Central memory CD4-positive, alpha-beta T cell (primary cell): ENCODE data around the gene MAGI1.
"Not testable (repeated sequence)": the region's sequence is repeated elsewhere in the genome, so short reads cannot be mapped to it uniquely, and the experiment has no call there.

Experiments
- DNase-seq: peaks from one replicate; pipeline ENCODE4 v3.0.0; 2022

Gene MAGI1

DNA sequence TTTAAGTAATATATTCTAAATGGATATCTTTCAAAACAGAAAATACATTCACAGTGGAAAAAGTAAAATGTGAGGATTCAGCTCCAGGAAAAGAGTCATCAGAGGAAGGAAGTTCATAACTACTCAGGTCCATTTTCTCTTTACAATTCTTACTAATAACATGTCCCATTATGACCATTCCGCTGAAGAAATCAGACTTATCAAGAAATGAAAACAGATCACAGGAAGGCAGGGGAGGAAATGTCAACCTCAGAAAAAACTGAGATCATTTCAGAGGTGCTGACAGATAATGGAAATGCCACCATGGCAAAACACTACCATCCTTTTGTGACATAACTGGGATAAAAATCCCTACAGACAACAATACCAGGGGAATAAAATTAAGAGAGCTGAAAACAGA is 139.5 kb downstream of the MAGI1 start:
- no peak for DNase-seq

DNA sequence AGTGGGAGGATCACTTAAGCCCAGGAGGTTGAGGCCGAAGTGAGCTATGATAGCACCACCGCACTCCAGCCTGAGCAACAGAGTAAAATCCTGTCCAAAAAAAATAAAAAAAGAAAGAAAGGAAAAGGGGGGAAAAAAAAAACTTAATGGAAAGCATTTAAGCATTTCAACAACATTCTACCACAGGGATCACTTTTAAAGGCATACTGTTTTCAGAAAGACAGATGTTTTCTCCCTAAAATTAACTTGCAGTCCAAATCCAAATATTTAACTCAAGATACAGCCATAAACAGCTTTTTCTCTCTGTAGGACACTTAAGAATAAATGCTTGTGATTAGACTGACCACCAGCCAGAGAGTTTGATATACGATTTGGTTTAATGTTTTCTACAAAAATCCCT is 141.0 kb downstream of the MAGI1 start:
- no peak for DNase-seq

DNA sequence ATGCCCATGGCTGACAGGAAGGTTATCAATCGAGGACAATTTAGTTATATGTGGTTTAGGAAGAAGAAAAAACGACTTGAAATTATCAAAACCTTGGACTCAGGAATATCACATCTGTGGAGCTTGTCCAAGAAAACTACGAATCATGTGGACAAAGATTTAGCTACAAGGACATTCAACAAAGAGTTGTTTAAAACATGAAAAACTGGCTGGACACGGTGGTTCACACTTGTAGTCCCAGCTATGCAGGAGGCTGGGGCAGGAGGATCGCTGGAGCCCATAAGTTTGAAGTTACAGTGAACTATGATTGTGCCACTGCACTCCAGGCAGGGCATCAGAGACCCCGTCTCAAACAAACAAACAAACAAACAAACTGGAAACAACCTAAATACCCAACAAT is 142.4 kb downstream of the MAGI1 start:
- no peak for DNase-seq

DNA sequence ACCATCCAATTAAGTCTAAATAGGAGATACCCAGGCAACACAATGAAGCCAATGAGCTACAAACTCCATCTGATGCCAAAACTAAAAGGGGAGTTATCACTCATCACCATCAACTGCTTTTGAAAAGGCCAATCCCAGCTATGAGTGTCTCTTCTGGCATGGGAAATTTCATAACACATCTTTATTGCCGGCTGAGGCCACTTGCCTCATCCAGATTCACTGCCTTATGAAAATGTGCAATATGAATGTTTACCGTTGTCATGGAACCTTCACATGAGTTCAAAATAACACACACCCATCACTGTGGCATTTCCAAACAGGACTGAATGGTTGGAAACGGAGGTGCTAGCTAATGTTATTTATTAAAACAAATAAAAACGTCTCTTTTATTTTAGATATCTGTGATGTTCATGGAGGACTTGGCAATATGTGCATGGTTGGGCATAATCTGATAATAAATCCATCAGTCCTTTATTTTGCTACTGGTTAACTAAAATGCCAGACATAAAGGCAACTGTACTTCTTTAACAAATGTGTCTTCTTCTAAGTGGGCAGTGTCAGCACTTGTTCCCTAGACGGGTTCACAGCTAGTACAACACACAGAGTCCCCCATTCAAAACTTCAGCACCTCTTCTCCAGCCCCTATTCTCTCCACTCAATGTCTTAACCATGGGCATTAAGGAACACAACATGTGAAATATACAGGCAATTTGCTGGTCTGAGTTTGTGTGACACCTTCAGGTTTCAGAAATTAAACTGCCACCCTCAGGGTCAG is 143.9 kb downstream of the MAGI1 start:
- no peak for DNase-seq

DNA sequence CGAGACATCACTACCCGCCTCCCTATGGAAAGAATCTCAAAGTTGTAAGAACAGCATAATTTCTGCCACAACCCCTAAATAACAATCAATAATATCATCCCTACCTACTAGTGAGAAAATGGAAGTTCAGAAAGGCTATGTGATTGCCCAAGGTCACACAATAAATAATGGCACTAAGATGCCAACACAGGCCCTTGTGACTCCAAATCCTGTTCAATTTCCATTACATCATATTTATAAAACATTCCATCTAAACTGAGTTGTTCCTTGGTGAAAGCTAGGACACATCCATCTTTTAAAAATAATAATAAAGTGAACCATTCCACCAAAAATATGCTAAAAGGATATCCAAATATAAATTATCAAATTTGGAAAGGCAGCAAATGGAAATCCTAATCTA is 144.6 kb downstream of the MAGI1 start:
- DNase-seq, result no peak

DNA sequence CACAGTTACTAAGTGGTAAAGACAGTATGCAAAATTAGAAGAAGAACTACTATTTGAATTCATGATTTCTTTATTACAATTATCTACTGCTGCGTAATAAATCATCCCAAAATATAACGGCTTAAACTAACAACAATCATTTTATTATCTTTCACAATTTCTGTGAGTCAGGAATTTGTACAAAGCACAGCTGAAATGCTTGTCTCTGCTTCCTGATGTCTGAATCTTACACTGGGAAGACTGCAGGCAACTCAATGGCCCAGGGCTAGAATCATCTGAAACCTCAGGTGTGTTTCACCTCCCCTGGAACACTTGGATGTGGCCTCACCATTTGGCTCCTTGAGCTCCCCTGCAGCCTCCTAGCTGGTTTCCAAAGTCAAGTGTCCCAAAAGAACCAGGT is 145.1 kb downstream of the MAGI1 start:
- DNase-seq, result no peak

DNA sequence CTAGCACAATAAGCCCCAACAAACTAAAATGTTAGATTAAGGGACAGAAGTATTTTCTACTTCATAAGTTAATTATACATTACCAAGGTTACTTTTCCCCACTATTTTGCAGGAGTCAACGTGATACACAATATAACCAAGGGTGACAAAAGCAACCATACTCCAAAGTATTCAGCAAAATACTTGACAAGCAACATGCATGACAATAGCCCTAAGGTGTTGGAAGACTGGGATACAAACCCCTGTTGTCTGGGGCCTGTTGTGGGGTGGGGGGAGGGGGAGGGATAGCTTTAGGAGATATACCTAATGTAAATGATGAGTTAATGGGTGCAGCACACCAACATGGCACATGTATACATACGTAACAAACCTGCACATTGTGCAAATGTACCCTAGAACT is 147.2 kb downstream of the MAGI1 start:
- DNase-seq, result not testable (repeated sequence)

DNA sequence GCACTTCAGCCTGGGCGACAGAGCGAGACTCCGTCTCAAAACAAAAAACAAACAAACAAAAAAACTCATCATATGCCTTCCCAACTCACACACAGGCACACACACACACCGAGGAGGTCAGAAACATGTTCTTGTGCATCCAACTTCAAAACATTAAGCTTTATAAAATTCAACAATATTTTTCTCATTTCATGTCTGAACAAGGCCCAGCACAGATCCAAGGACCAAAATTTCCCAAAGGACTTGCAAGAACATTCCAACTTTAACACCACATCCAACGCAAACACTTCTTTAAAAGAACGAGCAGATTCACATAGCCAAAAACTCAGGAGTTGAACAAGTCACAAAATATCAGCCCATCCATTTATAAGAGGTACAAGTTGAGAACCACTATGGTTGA is 148.4 kb downstream of the MAGI1 start:
- DNase-seq, result no peak

DNA sequence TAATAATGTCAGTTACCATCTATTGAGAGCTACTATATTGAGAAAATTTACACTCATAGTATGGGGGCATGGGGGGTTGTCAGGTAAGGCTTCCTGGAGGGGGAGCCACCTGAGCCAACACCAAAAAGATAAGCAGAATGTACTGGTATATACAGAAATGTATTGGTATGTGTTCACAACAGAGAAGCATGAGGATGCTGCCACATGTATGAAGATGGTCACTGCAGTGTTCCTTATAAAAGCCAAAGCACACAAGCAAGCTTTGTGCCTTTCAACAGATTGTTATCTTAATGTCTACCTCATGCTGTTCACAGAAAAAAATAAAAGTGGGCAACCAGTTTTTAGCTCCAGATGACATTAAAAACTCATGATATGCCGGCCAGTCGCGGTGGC is 149.0 kb downstream of the MAGI1 start:
- DNase-seq, result no peak

DNA sequence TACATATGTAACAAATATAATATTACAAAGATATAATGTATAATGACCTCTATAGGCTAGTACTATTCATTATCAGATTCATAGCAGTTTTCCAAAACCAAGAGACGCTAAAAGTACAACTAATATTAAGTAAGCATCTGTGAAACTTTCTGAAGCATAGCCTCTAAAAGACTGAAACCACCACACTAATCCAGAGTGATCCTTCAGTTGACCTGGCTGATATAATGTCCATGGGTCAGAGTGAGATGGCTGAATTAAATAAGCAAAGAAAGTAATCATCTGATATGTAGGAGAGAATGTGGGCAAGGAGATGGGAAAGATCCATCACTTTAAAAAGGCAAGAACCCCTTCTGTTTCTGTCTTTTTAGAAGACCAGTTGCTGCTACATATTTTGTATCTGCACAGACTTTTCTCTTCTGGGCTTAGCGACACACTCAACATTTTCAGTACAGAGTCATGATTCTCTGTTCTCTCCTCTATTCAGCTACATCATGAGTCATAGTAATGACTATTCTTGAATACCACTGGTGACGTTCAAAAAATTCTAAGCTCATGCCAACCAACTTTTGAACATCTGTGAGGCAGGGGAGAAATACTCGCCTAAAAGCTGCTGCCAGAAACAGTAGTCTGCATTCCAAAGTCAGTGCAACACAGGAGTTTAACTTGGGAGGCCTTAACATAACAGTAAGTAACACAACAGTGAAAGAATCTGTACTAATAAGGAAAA is 149.6 kb downstream of the MAGI1 start:
- no peak for DNase-seq

DNA sequence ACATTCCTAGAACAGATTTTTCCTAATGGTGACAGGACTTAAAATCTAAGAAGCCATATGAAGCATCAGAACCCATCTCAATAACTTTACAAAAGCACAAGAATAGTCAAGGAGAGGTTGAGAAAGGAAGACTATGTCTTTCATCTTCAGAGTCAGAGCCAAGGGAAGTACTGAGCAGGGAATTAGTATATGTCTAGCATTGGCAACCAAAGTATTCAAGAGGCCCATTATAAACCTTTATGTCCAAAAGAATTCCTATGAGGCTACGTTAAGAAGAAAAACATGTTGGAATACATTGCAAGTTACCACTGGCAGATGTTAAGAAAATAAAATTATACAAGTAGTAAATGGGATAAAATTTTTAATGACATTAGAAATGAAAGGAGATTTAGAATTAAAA is 150.5 kb downstream of the MAGI1 start:
- DNase-seq, result no peak

DNA sequence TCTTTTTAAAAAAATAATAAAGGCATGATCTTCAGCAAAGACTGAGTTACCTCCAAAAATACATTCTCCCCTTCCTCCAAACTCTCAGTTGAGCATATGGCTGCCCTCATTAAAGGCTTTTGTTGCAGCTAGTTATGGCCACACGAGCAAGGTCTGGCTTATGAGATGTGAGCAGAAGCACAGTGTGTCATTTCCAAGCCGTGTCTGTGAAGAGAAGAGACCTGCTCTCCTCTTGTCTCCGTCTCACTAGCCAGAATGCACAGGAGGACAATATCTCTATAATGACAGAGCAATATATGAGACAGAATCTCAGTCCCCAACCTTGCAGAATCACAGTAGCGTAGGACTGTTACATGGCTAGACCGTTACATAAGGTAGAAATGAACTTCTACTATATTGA is 152.3 kb downstream of the MAGI1 start:
- no peak for DNase-seq

DNA sequence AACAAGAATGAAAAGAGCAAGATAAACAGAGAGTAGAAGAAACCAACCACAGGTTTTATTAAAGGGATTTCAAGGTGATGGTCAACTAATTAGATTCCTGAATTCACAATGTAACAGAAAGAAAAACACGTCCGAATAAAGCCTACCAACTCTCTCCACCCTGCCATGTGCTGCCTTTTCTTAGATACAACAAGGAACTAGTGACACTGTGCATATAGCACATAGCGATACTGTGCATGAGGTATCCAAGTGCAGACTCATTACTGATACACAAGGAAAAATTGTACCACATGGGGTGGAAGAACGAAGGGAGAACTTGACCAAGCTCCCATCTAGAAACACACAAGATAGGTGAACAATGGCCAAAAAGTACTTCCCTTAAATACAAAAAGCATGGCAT is 154.6 kb downstream of the MAGI1 start:
- DNase-seq, result no peak

DNA sequence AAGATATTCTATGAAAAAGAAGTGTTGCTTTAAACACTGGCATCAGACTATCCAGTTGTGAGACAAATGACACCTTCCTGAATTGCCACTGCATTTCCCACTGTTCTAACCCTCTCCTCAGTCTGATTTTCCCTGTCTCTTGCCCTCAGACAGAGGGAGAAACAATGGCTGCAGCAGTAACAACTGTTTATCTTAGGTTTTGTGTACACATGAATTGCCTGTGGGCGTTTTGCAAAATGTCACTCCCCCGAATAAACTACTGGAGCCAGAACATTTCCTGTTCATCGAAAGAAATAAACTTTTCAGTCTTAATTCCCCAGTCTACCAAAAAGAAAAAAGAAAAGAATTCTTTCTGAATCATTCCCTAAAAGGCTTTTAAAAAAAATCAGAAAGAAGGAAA is 155.1 kb downstream of the MAGI1 start:
- no peak for DNase-seq

DNA sequence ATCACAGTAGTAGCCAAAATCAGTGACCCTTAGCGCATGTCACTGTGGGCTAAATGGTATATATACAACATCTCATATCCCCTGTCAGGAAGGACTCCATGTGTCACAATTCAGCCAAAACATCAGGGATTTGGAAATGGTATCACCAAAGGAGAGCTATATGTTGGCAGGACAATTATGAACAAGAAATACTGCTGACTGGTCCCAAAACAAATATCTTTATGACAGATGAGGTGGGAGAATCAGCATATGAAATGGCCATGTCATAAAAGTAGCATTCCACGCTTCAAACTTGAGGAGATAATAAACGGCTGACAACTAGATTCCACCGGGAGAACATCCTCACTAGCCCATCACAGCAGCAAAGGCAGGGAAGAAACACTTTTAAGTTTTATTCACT is 158.4 kb downstream of the MAGI1 start:
- no peak for DNase-seq

DNA sequence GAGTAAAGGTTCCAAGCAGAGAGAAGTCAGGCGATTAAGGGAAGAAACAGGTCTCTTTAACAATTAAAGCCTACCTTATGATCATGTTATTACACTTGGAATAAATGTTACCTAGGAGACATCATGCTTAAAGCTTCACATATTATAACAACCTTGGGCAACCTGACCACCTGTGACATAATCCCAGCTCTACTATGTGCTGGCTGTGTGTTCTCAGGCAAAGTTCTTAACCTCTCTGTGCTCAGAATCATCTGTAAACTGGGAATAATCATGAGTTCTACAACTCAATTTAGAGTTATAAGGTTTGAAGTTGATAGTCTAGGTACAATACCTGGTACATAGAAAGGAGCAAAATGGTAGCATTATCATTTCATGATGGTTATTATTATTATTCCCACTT is 159.3 kb downstream of the MAGI1 start:
- no peak for DNase-seq

DNA sequence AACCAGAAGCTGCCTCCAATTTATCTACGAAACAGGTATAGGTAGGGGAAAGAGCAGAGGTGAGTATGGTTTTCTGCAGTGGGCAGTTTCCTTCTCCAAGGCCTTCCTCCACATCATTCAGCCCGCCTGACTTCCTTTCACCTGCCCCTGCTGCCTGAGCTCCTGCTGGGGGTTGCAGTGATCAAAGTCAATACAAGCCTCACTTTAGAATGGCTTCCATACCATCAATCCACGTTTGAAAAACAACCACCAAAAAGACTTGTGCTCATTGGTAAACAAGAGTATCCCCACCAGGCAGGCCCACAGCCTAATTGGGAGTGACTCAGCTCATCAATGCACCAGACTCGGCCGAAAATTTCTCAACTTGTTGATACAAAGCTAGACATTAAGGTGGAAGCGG is 159.9 kb downstream of the MAGI1 start:
- no peak for DNase-seq

DNA sequence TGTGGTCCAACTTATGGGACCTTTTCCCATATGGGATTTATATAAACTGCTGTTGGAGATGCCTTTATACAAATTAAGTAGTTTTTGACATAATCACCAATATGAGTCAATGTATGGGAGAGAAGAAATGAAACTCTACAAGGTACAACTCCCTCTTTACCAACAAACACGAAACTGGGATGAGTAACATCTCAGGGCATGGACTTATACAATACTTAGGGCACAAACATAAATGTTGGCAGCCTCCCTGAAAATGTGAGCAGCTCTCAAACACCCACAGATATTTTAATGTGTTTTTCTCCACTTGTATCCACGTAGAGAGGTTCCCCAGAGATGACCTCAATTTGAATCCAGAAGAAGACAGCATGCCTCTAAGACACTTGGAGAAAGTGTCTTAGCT is 161.6 kb downstream of the MAGI1 start:
- no peak for DNase-seq

DNA sequence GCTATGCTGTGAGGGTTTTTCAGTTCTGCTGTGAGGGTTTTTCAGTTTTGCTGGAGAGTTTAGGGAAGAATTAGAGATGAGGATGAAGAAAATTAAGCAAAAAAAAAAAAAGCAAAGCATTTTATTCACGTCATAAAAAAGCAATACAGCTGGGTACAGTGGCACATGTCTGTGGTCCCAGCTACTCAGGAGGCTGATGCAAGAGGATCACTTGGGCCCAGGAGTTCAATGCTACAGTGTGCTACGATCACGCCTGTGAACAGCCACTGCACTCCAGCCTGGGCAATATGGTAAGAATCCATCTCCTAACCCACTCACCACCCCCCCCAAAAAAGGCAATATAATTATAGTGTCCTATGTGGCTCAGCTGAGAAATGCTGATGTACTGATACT is 162.7 kb downstream of the MAGI1 start:
- no peak for DNase-seq

DNA sequence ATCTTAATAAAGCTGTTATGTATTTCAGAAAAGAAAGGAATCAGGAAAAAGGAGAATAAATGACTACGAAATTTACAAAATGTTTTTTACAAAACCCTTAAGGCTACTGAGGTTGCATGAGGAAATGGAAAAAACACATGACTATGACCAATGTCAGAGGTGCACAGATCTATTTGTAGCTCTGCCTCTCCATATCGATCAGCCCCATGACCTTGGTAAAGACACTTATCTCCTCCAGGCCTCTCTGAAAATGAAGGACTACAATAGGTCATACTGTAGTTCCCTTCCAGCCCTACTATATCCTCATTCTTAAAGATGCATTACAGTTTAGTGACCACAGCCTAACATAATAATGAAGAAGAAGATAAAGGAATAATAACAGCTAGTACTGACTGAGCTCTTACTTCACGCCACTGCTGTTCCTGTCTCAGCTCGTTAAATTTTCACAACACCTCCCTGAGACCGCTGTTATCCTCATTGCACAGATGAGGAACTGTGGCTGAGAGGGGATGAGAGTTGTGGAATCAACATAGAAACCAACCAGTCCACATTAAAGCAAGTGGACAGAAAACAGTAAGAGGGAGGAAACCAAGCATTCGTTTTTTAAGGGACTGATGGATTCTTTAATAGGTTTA is 163.2 kb downstream of the MAGI1 start:
- no peak for DNase-seq

DNA sequence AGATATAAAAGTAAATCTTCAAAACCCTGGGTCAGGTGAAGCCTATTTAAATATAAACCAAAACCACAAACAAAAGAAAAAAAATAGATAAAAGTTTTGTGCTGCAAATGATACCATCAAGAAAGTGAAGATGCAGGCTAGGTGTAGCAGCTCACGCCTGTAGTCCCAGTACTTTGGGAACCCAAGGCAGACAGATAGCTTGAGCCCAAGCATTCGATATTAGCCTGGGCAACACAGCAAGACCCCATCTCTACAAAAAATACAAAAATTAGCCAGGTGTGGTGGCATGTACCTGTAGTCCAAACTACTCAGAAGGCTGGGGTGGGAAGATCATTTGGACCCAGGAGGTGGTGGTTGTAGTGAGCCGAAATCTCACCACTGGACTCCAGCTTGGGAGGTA is 164.8 kb downstream of the MAGI1 start:
- DNase-seq, result no peak

DNA sequence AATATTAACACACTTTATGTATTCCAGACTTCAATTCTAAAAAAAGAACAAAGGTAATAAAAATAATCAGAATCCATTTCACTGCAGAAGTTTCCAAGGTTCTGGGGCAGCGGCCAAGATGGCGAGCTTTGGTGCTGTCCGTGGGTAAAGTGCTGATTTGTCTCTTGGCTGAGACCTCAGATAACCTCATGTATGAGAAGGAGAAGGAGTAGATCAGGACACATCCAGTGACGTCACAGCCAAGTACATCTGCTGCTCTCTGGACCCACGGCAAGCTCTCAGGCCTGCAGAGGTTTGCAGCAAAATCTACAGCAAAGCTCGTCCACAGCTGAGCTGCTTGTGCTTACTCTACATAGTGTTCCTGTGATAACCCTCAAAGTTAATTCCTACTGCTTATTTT is 165.7 kb downstream of the MAGI1 start:
- DNase-seq, result no peak

DNA sequence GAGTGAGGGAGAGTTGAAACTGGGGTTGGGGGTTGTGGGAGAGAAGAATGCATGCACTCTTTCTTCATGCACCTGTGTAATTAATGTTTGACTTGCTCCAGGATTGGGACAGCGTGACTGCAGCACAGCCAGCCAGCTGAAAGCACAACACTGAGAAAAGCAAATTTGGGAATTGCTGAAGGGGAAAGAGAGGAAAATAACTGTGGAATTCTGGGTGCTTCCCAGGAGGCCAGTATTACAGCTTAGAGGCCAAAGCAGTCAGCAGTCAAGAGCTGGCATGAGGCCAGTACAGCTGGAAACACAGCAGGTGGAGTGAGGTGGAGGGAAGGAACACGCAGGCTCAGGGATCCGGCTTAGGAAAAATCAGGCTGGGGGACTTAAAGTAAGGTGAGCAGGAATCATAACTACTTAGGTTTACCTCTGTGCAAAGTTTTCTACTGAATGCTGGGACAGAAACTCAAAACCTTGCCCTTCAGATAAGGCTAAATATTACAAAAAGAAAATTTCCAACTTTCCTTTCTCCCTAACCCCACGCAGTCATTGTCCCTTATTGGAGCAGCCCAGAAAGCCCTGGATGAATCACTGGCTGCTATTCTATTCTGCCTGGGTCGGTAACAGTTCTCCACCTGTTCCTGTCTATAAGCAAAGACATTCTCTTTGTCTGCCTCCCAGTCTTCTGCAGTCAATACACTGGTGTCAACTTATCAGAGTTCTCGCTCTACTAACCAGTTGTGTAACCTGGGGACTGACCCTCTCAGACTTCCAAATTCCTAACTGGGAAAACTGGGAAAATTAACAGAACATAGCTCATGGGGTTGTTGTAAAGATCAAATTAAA is 167.2 kb downstream of the MAGI1 start:
- no peak for DNase-seq
